Nephron (organoid): ENCODE results near the gene SESN1.

ENCODE experiments used
- H3K27ac Mint-ChIP-seq, 3 experiments: 2 replicates each; pipeline ENCODE4 v1.8.0; 2020; ENCODE audit warnings: mixed read lengths in 3 of 3, mild to moderate bottlenecking in 2 of 3, moderate library complexity in 1 of 3
- H3K27me3 Mint-ChIP-seq: 2 replicates; pipeline ENCODE4 v1.8.0; 2021; ENCODE audit warnings: low read depth, mild to moderate bottlenecking, moderate library complexity, mixed read lengths
- H3K36me3 Mint-ChIP-seq: 2 replicates; pipeline ENCODE4 v1.8.0; 2020; ENCODE audit warnings: low read depth, mixed read lengths
- H3K4me1 Mint-ChIP-seq: 2 replicates; pipeline ENCODE4 v1.8.0; 2020; ENCODE audit warnings: mixed read lengths
- H3K4me3 Mint-ChIP-seq, 3 experiments: 2 replicates each; pipeline ENCODE4 v1.8.0; 2020; ENCODE audit warnings: mild to moderate bottlenecking in 3 of 3, mixed read lengths in 3 of 3, moderate library complexity in 2 of 3
- H3K9me3 Mint-ChIP-seq: 2 replicates; pipeline ENCODE4 v1.8.0; 2020; ENCODE audit warnings: mixed read lengths
- TF ChIP-seq, protein P1 (sequence below), 3 experiments: fragments of 200-600 bp; sonication (generic); IDR thresholded peaks; one replicate each; pipeline ENCODE4 v1.5.0; 2021; ENCODE audit warnings: antibody characterized with exemption in 3 of 3; ENCODE audit not compliant: unreplicated experiment in 3 of 3

SESN1 gene

DNA sequence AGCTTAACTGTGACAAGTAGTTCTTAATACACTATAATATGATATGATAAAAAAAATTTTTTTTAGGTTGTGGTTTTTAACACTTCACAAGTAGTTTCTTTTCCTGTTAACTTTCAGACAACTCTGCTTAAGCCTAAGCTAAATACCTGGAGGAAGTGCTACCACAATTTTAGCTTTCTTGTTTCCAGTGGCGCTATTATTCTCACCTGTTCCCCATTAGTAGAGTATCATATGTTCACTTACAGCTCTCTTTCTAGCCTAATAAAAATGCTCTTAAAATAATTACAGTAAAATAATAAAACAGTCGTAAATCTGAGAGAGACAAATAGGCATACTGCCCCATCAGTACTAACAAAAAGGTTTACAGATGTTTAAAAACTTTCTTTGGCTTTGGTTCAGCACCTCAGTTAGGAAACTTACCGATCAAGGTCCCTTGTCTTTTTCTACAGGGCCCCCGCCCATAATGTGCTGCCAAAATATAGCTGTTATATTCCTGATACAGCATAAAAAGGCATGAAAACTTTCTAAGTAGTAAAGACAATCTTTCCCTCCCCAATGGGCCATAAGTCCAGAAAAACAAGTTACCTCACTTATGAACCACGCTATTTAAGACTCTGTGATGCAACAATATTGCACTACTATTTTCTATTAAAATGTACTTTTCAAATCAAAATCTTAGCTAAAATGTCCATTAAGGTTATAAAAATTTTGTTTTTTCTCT, 57.9 kb downstream of the SESN1 start:
- peaks cover 13% of the 10 kb centered on the region for H3K4me1 Mint-ChIP-seq
- no peaks in the 10 kb centered on the region for H3K27me3 Mint-ChIP-seq
- no peaks in the 10 kb centered on the region for H3K9me3 Mint-ChIP-seq
- no peaks in the 10 kb centered on the region for H3K36me3 Mint-ChIP-seq
- TF ChIP-seq, protein P1, sequence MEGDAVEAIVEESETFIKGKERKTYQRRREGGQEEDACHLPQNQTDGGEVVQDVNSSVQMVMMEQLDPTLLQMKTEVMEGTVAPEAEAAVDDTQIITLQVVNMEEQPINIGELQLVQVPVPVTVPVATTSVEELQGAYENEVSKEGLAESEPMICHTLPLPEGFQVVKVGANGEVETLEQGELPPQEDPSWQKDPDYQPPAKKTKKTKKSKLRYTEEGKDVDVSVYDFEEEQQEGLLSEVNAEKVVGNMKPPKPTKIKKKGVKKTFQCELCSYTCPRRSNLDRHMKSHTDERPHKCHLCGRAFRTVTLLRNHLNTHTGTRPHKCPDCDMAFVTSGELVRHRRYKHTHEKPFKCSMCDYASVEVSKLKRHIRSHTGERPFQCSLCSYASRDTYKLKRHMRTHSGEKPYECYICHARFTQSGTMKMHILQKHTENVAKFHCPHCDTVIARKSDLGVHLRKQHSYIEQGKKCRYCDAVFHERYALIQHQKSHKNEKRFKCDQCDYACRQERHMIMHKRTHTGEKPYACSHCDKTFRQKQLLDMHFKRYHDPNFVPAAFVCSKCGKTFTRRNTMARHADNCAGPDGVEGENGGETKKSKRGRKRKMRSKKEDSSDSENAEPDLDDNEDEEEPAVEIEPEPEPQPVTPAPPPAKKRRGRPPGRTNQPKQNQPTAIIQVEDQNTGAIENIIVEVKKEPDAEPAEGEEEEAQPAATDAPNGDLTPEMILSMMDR (IDR thresholded peaks at IDR 0.05; ENCODE audit: unreplicated experiment in 3 of 3): no peak
- H3K4me3 Mint-ChIP-seq: no peak overlapping the region
- H3K27ac Mint-ChIP-seq: no peak overlapping the region

DNA sequence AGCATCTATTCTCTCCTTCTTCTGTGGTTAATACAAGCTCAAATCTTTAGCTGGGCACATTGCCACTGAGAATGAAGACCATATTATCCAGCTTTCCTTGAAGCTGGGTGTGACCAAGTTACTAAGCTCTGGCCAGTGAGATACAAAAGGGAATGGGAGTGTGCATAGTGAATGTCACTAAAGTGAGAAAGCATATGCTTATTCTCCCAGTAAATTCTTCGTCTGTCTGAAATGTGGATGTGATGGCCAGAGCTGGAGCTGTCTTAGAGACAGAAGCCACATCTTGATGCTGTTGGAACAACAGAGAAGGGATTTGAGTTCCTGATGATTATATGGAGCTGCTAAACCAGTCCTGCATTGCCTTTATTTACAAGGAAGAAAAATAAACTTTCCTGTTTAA, 60.1 kb downstream of the SESN1 start:
- Mint-ChIP-seq H3K27ac (no peak overlapping the region), H3K4me1 (peaks cover 7% of the 10 kb centered on the region), H3K9me3 (no peaks in the 10 kb centered on the region), H3K27me3 (no peaks in the 10 kb centered on the region), H3K4me3 (no peak overlapping the region), H3K36me3 (no peaks in the 10 kb centered on the region)
- TF ChIP-seq, protein P1 (IDR thresholded peaks at IDR 0.05; ENCODE audit: unreplicated experiment in 3 of 3): no peak

DNA sequence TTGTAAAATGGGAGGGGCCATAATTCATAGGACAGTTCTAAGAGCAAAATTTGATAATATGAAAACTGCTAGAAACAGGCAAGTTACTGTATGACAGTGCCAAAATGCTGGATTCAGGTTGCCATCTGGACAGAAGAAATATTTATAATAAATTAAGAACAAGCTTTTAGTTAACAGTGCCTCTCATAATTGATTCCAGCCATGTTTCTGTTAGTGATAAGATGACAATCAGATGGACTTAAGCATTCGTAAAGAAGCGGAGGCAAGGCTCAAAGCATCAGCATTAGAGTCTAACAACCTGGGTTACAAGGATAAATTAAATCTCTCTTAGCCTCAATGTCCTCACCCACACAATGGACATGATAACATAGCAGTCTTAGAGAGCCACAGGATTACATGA, 61.0 kb downstream of the SESN1 start:
- no peaks in the 10 kb centered on the region for H3K36me3 Mint-ChIP-seq
- H3K9me3 Mint-ChIP-seq: no peaks in the 10 kb centered on the region
- H3K27ac Mint-ChIP-seq: no peak overlapping the region
- no peak overlapping the region for H3K4me3 Mint-ChIP-seq
- peaks cover 6% of the 10 kb centered on the region for H3K4me1 Mint-ChIP-seq
- TF ChIP-seq, protein P1 (IDR thresholded peaks at IDR 0.05; ENCODE audit: unreplicated experiment in 3 of 3): no peak
- H3K27me3 Mint-ChIP-seq: no peaks in the 10 kb centered on the region

DNA sequence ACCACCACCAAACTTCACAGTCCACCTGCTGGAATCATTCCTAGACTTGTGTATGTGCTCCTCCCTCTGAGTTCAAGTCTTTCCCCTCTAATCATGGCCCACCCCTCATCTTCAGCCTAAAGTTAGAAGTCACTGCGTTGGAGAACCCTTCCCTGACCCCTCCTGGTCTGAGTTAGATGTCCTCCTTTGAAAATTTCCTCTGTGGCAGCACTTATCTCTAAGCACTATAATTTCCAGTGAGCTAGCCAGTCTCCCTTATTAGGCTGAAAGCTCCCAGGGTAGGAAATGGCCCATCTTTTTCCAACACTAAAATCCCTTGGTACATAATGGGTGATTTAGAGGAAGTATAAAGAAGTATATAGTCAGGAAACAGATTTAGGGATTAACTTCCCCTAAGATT, 63.2 kb downstream of the SESN1 start:
- H3K27me3 Mint-ChIP-seq: no peaks in the 10 kb centered on the region
- H3K27ac Mint-ChIP-seq: no peak overlapping the region
- no peaks in the 10 kb centered on the region for H3K36me3 Mint-ChIP-seq
- no peak overlapping the region for H3K4me3 Mint-ChIP-seq
- TF ChIP-seq, protein P1 (IDR thresholded peaks at IDR 0.05; ENCODE audit: unreplicated experiment in 3 of 3): no peak
- peaks cover 2% of the 10 kb centered on the region for H3K9me3 Mint-ChIP-seq
- no peaks in the 10 kb centered on the region for H3K4me1 Mint-ChIP-seq

DNA sequence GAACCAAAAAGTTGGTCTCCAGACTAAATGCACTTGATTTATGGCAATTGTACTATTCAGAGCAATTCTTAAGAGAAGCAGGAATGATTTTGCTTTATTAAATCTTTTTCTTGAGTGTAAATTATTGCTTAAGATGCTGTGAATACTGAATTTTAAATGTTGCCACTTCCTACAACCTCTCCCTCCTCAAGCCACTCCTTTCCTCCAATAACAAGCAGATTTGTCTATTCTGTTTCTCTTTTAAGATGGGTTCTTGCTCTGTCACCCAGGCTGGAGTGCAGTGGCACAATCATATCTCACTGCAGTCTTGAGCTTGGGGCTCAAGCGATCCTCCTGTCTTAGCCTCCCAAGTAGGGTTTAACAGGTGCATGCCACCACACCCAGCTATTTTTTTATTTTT, 65.3 kb downstream of the SESN1 start:
- TF ChIP-seq, protein P1 (IDR thresholded peaks at IDR 0.05; ENCODE audit: unreplicated experiment in 3 of 3): no peak
- Mint-ChIP-seq H3K36me3 (peaks cover 9% of the 10 kb centered on the region), H3K4me1 (no peaks in the 10 kb centered on the region), H3K27ac (no peak overlapping the region), H3K9me3 (peaks cover 11% of the 10 kb centered on the region), H3K27me3 (no peaks in the 10 kb centered on the region), H3K4me3 (no peak overlapping the region)

DNA sequence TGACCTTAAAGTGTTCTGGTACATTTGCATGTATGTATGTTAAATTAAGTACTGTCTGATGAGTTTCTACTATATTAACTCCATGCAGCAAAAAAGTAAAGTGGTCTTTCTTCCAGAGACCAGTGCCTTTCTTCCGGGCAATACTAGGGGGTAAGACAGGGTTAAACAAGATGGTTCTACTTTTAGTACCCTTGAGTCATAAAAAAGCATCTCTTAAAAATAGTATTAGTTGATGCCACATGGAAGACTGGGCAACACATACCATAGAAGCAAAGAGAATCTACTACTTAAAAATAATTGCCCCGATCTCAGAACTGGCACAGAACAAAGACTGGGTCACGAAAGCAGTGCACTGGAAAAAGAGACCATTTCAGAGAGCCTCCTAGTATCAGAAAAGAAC, 66.2 kb downstream of the SESN1 start:
- TF ChIP-seq, protein P1 (IDR thresholded peaks at IDR 0.05; ENCODE audit: unreplicated experiment in 3 of 3): no peak
- Mint-ChIP-seq H3K4me1 (no peaks in the 10 kb centered on the region), H3K4me3 (no peak overlapping the region), H3K27ac (no peak overlapping the region), H3K27me3 (no peaks in the 10 kb centered on the region), H3K9me3 (peaks cover 11% of the 10 kb centered on the region), H3K36me3 (peaks cover 9% of the 10 kb centered on the region)
